Esophagus muscularis mucosa (tissue), 4 donors: ENCODE measurements around the gene PDCL3. TPM values are rescaled to one million over a fixed set of nuclear protein-coding genes. Genes with fewer than 3 reads are reported as not detected.

ENCODE experiments used
- DNase-seq: peaks from one replicate; pipeline ENCODE4 v3.0.0-alpha.2; 2017; ENCODE audit errors: extremely low spot score
- H3K27ac ChIP-seq, 4 donors: fragments of 200-600 bp; sonication (generic); replicated peaks in 1 of 4; 1 replicate in 3 of 4; 2 replicates in 1 of 4; pipeline ENCODE4 v1.5.1; 2016 to 2019; ENCODE audit warnings: mild to moderate bottlenecking in 1 of 4
- H3K27me3 ChIP-seq, 4 donors: fragments of 200-600 bp; sonication (generic); one replicate each; pipeline versions ENCODE4 v1.5.1 to v1.6.0; 2016 to 2019
- H3K36me3 ChIP-seq, 4 donors: fragments of 200-600 bp; sonication (generic); one replicate each; pipeline ENCODE4 v1.5.1; 2016 to 2019
- H3K4me1 ChIP-seq, 4 donors: fragments of 200-600 bp; sonication (generic); one replicate each; pipeline ENCODE4 v1.5.1; 2016 to 2019
- H3K4me3 ChIP-seq, 4 donors: fragments of 200-600 bp; sonication (generic); 1 replicate in 2 of 4; 2 replicates in 2 of 4; pipeline ENCODE4 v1.5.1; 2016 to 2019; ENCODE audit warnings: mild to moderate bottlenecking in 4 of 4, moderate library complexity in 1 of 4
- H3K9me3 ChIP-seq, 4 donors: fragments of 200-600 bp; sonication (generic); 1 replicate in 3 of 4; 2 replicates in 1 of 4; pipeline ENCODE4 v1.5.1; 2016 to 2019
- CTCF ChIP-seq, 3 experiments: fragments of 200-600 bp in 2 of 3; fragments of 450-650 bp in 1 of 3; sonication (generic) in 2 of 3; IDR thresholded peaks; one replicate each; pipeline ENCODE4 v1.5.1; 2017 to 2019; ENCODE audit warnings: antibody characterized with exemption in 3 of 3, mild to moderate bottlenecking in 2 of 3, moderate library complexity in 1 of 3
- EP300 ChIP-seq: sonication (generic); formaldehyde crosslinking; IDR thresholded peaks from one replicate; pipeline ENCODE4 v1.6.1; 2017; ENCODE audit warnings: antibody characterized with exemption
- POLR2A ChIP-seq: fragments of 450-650 bp; IDR thresholded peaks from one replicate; pipeline ENCODE4 v1.6.1; 2017; ENCODE audit warnings: antibody characterized with exemption, moderate library complexity, mild to moderate bottlenecking, low read depth
- POLR2AphosphoS5 ChIP-seq, 2 donors: sonication (generic); formaldehyde crosslinking; IDR thresholded peaks; one replicate each; pipeline ENCODE4 v1.6.1; 2017; ENCODE audit warnings: antibody characterized with exemption in 2 of 2
- WGBS: methylation state at CpG from one replicate; pipeline ENCODE4 v1.1.5; 2018; 5-methylcytosine and 5-hydroxymethylcytosine counted together
- intact Hi-C: fragments of 100-400 bp; cut with DNase I; formaldehyde crosslinking; loops from one replicate; pipeline ENCODE4 v1.15.1; 2023
- total RNA-seq, 4 donors: library from RNA; depleted of rRNA; stranded (reverse); fragments of >200 nt; gene quantifications; one replicate each; pipeline versions ENCODE4 v1.1.0 to v1.2.1, GENCODE V29; 2016

PDCL3 gene
- total RNA-seq, 4 donors from 2014 or later: 46.3 to 82.6 (median 61.3) TPM

- intact Hi-C loops: no loop called here
- Histone ChIP-seq H3K4me3 (no peak overlapping the region), H3K36me3 (no peaks in the 10 kb centered on the region), H3K27me3 (no peaks in the 10 kb centered on the region), H3K4me1 (no peaks in the 10 kb centered on the region), H3K27ac (no peak overlapping the region), H3K9me3 (no peaks in the 10 kb centered on the region)
- DNase-seq: peak; percentile 66
- TF ChIP-seq EP300 (no peak), POLR2A (no peak), CTCF (IDR thresholded peaks at IDR 0.05) (no peak)
- 76% methylated on average over 4 of the region's 4 CpGs for WGBS
These were observed 53.1 kb downstream of the PDCL3 start for GRCh38 chr2:100615886-100616285.

- H3K9me3 ChIP-seq: peaks cover 0 to 4% (median 0%) of the 10 kb centered on the region in 4 donors
- peak; percentile 75 for DNase-seq
- no peak overlapping the region for H3K4me3 ChIP-seq
- WGBS: 93% methylated on average over 8 of the region's 8 CpGs
- no peaks in the 10 kb centered on the region for H3K27me3 ChIP-seq
- no peak overlapping the region for H3K27ac ChIP-seq
- no peaks in the 10 kb centered on the region for H3K36me3 ChIP-seq
- H3K4me1 ChIP-seq: no peaks in the 10 kb centered on the region
- TF ChIP-seq EP300 (no peak), POLR2AphosphoS5 (IDR thresholded peaks at IDR 0.05) (no peak), POLR2A (no peak), CTCF (IDR thresholded peaks at IDR 0.05) (no peak)
- intact Hi-C loops: no loop called here
These were observed 54.1 kb downstream of the PDCL3 start for GRCh38 chr2:100616841-100617390.

- no peaks in the 10 kb centered on the region for H3K27me3 ChIP-seq
- TF ChIP-seq POLR2AphosphoS5 (IDR thresholded peaks at IDR 0.05): no peak
- TF ChIP-seq EP300: no peak
- TF ChIP-seq CTCF (IDR thresholded peaks at IDR 0.05): no peak
- TF ChIP-seq POLR2A: no peak
- peaks cover 0 to 4% (median 0%) of the 10 kb centered on the region in 4 donors for H3K9me3 ChIP-seq
- H3K27ac ChIP-seq: no peak overlapping the region
- H3K4me3 ChIP-seq: no peak overlapping the region
- H3K36me3 ChIP-seq: no peaks in the 10 kb centered on the region
- WGBS: 78% methylated on average over 6 of the region's 6 CpGs
- peak; percentile 47 for DNase-seq
- intact Hi-C loops: no loop called here
- H3K4me1 ChIP-seq: no peaks in the 10 kb centered on the region
These were observed 57.2 kb downstream of the PDCL3 start for GRCh38 chr2:100619951-100620350.

GRCh38 chr2:100620481-100620880 is 57.7 kb downstream of the PDCL3 start:
- Histone ChIP-seq H3K27ac (no peak overlapping the region), H3K4me1 (no peaks in the 10 kb centered on the region), H3K4me3 (no peak overlapping the region), H3K36me3 (no peaks in the 10 kb centered on the region), H3K27me3 (no peaks in the 10 kb centered on the region), H3K9me3 (peaks cover 0 to 4% (median 0%) of the 10 kb centered on the region in 4 donors)
- 87% methylated on average over 3 of the region's 3 CpGs for WGBS
- peak; percentile 81 for DNase-seq
- intact Hi-C loops: no loop called here
- no peak for TF ChIP-seq CTCF (IDR thresholded peaks at IDR 0.05)
- no peak for TF ChIP-seq POLR2A
- TF ChIP-seq POLR2AphosphoS5 (IDR thresholded peaks at IDR 0.05): no peak
- no peak for TF ChIP-seq EP300
